NCI-H524 (cell line): Measurements from ENCODE around the gene ATF7.

Source experiments
- DNase-seq, 2 experiments: peaks; one replicate each; lab custom pipeline; 2025; lab: John Stamatoyannopoulos, UW

The ATF7 gene

DNA sequence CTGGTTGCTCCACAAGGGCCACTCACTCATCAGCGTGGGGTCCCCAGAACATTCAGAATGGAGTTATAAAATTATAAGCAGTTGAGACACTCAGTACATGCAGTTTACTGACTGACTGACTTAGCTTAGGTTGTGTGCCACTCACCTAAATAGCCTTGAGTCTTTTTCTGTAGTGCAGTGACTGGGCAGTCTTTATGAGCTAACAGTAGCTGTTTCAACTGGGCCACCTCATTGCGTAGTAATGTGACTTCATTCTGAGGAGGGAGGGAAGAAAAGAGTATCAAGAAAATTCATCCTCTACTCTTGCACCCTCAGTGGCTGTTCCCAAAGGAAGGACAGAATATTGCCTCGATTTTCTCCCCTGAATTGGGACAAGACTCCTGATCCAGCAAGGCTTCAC lies 103.1 kb downstream of the ATF7 start:
- no peak for DNase-seq

DNA sequence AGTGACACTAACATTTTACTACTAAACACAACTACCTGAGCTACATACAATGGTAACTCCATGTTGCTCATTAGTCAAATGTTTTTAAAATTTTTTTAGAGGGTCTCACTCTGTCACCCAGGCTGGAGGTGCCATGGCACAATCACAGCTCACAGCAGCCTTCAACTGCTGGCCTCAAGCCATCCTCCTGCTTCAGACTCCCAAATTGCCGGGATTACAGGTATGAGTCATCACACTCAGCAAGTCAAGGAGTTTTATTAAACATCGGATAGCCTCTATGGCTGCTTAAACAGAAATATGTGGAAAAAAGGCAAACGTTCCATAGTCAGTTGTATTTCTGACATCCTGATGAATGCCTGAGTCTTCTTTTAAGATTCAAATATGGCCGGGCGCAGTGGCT lies 107.8 kb downstream of the ATF7 start:
- no peak for DNase-seq

DNA sequence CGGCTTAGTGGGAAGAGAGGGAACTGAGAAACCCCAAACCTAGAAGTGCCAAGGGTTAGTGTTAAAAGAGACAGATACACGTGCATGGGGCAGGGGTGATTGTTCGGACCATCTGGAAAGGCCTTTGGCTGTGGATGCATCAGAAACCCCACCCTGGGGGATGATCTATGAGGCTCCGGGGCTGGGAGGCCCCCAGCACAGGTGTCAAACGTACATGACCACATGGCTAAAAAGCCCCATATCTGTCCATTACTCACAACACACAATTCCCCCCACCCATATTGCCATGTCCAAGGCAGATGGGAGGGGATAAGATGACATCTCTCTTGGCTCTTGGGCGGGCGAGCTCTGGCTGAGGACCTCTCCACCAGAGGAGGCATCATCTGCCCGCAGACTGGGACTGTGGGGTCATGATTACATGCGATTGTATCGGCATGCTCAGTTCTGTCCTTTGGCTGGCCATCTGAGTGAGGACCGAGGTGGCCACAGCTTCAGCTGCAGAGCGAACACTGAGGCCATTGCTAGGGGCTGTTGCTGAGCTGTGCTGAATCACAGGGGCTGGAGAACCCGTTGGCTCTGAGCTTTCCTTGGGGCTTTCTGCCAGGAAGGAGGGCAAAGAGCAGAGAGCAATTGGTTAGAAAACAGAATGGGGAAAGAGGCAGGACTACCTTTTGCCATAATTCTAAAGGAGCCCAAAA lies 109.3 kb downstream of the ATF7 start:
- peak; percentile 13 to 85 for DNase-seq

DNA sequence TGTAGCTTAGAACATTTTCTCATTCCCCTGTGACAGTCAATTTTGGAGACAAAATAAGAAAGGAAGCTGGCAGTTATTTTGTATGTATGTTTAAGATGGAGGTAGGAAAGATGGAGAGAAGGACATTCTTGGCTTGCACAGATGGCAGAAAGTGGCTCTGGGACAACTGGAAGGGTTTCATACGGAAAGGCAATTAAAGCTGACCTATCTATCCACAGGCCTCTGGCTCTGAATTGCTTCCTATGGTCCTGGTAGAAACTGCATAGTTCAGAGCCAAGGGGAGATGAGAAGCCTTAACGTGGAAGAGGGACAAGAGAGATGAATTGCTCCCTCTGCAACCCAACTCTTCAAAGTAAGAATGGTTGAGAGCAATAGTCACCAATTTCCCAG lies 110.9 kb downstream of the ATF7 start:
- no peak for DNase-seq

DNA sequence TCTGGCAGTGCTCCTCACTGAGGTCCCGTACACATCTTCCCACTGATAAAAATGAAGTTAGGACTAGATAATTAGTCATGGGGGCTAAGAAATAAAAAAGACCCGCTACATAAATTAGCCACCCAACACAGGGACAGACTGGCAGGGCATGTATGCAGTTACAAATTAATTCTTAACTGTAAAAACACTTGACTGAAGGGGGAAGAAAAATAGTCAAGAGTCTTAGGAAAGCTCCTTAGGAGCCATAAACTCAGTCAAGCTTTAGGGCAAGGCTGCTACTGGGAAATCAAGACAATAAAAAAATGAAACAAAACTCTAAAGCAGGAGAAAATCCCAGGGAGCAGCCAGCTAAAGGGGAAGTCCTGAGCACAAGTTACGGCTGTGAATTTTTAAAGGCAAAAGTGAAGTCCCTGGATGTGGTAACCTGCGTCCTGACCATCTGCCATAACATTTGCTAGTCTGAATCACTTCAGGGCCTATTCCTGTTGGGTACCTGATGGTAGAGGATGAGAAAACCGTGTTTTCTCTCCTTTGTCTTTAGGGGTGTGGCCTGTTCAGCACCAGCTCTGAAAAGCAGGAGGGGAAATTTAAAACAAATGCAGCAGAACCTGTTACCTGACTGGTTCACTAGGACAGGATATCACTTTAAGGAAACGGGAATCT lies 111.4 kb downstream of the ATF7 start:
- peak; percentile 68 to 89 for DNase-seq

DNA sequence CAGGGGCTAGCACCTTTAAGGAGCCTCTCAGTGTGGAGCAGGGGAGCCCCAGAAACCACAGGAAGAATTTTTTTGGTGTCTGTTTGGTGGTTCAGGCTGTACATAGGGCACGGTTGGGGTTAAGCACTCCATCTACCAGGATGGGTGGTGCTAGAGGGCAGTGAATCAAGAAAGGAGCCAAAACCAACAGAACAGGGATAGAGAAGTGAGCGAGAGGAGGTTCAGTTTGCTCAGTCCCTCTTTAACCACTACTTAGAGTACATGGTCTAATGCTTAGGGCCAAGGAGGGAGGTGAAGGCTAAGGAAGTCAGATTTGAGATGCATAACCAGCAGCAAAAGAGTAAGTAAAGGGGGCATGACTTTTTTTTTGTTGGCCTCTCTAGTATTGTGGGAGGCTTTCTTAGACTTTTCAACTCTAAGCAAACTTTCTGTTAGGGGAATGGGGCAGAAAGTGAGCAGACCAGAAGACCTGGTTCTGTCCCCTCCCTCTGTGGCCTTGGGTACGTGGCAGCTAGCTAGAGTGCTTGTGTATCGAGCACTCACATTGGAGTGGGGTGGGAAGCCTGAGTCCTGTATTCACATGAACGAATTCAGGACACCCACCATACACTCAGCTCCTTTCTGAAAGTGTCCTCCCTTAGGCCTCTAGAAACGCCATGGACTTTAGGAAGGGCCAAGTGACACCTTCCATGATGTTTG lies 112.3 kb downstream of the ATF7 start:
- no peak for DNase-seq

DNA sequence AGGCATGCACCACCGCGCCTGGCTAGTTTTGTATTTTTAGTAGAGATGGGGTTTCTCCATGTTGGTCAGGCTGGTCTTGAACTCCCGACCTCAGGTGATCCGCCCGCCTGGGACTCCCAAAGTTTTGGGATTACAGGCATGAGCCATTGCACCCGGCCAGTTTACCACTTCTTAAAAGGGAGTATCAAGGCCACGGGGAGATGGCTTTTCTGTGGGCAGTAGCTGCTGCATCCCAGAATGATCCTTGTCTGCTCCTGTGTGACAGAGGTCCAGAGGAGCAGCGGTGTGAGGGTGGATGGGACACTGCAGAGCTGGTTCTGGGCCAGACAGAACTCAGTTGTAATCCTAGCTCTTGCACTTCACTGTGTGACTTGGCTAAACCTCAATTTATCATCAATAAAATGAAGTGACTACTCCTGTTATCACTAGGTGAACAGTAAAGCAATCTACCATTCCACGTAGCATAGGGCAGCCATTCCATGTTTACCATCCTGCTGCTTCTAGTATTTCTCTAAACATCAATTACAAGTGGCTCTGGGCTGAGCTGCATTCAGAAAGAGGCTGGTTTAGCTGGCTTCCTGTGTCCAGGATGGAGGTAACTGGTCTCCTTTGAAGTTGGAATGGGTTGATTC lies 115.9 kb downstream of the ATF7 start:
- no peak for DNase-seq

DNA sequence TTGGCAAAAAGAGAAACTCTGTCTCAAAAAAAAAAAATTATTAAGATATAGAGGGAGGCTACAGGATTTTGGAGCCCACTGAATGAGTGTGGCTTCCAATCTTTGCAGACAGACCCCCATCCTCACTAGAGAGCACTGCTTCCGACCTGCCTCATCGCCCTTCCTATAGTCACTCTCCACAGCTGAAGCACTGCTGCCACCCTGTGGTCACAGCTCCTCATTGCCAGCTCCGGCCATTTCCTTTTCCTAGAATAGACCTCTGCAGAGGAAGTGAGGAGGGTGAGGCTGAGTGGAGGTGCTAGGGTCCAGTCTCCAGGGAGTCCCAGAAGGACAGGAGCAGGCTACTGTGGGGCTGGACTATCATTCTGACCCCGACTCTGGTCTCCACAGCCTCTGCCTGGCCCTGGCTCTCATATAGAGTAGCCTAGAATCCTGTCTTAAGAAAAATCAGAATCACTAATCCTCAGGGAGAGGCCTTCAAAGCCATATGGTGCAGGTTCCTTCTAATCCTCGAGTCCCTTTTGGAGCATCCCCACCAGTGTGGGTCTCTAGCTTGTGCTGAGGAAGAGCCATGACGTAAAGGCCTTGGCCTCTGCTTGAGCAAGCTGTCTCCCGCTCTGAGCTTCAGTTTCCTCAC lies 117.5 kb downstream of the ATF7 start:
- peak; percentile 91 to 96 for DNase-seq

DNA sequence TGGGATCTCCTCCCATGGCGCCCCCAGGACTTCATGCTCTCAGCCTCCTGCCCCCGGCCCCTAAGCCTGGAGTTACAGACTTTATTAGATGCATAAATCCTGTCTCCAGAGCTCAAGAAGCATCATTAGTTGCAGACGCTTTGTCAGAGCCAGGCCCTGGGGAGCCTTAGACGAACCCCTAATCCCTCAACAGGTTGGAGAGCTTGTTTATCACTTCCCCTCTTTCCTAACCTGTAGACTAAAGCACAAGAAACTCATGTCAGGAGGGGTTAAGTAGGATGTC lies 118.6 kb downstream of the ATF7 start:
- DNase-seq: no peak

DNA sequence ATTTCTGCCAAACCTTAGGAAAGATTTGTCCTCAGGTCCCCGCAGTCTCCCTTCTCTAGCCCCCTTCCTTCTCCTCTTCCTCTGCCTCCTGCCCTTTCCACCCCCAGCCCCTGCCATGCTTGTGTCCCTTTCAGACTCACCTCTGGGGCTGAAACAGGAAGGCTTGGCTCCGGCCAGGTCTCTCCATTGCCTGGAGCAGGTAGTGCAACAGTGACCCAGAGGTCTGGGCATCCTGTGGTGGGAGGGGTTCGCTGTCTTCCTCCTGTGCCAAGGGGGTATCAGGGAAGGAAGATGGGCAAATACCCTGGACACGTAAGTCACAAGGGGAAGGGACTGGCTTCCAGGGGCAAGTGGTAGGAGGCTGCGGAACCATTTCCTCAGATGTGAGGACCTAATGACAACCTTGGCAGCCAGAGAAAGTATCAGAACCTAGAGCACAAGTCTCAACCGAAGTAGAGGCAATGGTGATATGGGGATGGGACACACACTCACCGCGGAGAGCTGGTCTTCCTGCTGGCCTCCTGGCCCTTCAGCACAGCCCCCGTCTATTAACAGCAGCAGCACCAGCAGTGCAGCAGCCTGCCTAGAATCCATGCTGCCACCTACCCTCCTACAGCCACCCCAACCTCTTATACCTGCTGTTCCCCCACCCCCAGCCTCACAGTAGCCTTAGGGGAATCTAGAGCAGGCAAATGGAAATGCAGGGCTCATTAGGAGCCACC lies 119.1 kb downstream of the ATF7 start, which contains the start of gene NPFF:
Gene NPFF (minus strand): TSS at position 604 of the 722 bp plus-strand sequence. CDS start 10 bp downstream, at position 594.
- no peak for DNase-seq

DNA sequence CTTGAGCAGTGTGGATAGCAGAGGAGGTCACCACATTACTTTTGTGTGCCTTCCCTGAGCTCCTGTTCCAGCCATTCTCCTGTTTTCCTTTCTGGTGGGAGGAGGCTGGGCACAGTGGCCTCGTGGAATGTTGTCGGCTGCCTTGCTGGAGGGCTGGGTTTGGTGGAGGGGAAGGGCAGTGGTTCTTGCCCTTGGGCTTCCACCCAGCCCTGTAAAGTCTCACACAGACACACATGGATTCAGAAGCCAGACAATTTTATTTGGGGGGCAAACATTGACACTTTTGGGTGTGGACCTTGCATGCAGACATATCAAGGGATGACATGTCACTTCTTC lies 119.8 kb downstream of the ATF7 start:
- no peak for DNase-seq

DNA sequence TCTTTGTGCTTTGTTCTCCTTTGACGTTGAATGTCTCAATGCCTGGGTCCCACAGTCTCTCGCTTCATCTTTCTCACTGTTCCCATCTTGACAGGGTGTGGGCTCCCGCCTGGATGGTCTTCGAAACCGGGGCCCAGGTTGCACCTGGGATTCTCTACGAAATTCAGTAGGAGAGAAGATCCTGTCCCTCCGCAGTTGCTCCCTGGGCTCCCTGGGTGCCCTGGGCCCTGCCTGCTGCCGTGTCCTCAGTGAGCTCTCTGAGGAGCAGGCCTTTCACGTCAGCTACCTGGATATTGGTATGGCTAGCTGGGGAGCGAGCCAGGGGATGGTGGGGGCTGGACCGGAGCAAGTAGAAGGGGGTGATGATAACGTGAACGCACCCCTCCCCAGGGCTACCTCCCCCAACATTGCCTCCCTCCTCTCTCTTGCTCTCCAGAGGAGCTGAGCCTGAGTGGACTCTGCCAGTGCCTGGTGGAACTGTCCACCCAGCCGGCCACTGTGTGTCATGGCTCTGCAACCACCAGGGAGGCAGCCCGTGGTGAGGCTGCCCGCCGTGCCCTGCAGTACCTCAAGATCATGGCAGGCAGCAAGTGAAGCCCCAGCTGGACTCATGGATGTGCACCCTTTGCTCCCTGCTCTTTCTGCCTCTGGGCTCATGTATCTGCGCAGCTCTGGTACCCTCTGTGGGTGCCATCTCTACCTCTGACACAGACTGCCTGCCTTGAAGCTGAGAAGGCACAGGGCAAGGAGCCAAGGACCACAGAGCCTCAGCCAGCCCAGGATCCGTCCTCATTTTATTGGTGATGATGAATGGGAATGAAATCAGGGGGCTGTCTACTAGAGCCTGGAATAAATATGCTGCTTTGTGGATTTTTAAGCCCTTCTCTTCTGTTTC lies 120.4 kb downstream of the ATF7 start:
- DNase-seq: no peak

DNA sequence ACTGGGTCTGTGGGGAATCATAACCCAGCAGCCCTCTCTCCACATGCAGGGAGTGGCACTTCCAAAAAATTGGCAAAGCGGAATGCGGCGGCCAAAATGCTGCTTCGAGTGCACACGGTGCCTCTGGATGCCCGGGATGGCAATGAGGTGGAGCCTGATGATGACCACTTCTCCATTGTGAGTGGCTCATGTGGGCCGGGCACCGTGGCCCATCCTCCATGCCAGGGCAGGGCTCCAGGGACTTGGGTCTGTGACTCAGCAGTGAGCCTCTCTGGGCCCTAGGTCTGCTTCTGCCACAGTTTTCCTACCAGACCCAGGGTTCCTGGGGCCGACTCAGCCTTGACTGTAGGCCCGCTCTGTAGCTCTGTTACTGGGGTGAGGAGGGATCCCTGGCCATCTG lies 121.1 kb downstream of the ATF7 start:
- DNase-seq: no peak

DNA sequence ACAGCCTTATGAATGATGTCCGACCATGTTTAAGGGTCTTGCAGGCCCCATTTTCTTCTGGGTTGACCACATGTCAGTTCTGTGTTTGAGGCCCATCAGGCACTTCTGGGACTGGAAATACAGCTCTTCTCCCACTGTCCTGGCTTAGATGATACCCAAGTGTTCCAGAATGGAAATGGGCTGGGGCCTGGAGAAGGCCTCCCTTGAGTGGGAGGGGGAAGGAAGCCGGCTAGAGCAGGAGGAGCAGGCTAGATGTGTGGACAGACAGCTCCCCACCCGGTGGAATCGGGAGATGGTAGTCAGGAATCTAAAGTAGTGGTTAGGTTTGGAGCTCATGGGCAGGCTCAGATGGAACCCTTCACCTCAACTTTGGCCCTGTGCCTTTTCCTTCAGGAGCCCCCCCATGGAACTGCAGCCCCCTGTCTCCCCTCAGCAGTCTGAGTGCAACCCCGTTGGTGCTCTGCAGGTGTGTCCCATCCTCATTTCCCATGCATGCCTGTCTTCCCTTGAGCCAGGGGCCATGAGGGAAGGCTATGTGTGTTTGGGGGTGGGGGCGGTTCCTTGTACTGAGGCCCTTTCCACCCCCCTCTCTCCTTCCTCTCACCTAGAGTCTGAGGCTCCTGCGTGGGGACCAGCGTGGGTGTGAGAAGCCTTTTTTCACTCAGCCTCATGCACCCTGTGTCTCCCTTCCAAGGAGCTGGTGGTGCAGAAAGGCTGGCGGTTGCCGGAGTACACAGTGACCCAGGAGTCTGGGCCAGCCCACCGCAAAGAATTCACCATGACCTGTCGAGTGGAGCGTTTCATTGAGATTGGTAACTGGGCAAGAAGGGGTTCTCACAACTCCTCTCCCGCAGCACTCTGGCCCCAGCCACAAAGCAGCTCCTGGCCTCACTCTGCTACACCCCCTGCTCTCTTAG lies 121.9 kb downstream of the ATF7 start:
- DNase-seq: no peak

DNA sequence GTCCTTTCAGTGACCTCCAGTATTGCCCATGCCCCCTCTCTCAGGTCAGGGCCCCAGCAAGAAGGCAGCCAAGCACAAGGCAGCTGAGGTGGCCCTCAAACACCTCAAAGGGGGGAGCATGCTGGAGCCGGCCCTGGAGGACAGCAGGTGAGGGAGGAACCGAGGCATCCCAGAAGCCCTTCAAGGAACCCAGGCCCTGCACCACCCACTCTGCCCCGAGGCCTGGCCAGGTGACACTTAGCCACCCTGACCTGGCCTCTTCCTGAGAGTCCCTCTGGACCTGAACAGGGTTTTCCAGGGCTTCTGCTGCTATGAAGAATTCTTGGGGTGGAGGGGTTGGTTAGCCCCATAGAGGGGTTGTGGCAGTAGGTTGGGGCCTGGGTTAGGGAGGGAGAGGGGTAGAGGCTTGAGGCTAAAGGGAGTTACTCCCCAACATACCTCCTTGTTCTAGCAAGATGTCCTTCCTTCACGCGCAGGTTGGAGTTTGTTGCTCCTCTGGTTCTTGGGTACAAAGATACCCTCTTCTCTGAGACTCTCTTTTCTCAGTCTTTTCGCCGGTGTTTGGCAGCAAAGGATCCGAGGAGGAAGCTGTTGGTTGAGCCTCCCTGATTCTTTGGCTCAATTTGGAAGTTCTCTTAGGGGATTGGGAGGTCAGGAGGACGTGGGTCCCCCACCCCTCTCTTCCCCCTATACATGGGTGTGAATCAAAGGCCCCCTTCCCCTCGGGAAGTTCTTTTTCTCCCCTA lies 123.0 kb downstream of the ATF7 start:
- no peak for DNase-seq

DNA sequence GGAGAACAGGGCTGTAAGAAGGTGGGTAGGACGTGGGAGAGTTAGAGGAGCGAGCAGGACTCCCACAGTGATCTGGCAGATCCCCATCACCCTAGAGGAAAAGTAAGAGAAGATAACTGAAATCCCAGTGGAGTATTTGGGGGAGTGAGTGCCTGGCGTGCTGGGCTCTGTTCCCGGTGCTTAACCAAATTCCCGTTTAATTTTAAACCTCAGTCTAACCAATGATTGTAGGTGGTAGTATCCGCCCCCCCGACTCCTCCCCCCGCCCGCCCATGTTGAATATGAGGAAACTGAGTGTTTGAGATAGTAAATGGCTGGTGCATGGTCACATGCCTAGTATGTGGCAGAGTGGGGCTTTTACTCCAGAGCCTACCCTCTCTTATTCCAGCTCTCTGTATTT lies 123.9 kb downstream of the ATF7 start:
- no peak for DNase-seq

DNA sequence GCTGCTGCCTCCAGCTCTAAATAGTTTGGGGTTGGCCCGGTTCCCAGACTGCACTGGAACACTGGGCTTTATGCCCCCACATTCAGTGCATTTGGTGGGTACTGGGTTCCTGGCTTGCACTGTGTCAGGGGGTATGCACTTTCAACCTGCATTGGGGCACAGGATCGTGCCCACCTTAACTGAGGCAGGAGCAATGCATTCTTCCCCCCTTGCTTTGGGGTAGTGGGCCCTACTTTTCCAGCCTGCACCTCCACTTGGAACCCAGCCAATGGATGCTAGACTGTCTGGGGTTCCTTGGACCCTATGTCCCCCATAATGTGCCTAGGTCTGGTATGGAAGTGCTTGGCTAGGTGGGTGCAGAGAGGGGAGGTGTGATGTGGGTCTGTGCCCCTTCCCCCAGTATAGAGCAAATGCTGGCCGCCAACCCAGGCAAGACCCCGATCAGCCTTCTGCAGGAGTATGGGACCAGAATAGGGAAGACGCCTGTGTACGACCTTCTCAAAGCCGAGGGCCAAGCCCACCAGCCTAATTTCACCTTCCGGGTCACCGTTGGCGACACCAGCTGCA lies 124.5 kb downstream of the ATF7 start:
- DNase-seq: no peak

DNA sequence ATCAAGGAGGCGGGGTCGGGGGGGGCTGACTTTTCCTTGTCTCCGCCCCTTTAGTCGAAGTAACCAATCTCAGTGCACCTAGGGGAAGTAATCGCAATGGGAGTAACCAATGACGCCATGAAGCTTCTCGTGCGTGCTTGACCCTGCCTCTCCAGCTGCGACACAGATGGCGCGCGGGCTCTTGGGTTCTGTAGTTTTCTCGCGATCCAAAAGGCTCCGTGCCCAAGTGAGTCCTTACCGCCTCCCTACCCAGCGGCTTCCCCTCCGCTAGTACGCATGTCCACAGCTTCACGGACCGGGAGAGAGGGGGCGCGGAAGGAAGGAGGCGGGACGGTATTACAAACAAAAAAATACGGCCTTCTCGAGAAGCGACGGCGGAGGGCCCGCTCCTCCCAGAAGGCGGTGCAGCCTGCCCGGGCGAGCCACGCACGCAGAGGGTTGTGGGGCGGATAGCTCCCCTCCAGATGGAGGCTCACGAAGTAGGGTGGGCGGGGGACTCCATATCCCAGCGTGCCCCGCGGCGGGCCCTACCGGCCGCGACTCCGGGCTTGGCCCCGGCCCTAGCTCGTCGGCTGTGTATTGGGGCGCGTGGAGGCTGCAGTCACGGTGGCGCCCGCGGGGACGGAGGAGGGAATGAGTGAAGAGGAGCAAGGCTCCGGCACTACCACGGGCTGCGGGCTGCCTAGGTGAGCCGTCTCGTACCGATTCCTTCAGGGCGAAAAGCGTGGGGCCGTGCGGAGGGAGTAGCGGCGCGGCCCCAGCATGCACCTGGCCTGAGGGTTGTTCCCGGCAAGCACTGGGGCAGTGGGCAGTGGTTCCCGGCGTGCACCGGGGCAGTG lies 125.2 kb downstream of the ATF7 start, which contains the start of gene TARBP2:
Gene TARBP2 (plus strand): TSS at position 508 of the 839 bp plus-strand sequence. CDS start 126 bp downstream, at position 634.
- DNase-seq: peak; percentile 97 to 99
